ENCODE data around the gene EEF1B2. TPM values are rescaled to one million over a fixed set of nuclear protein-coding genes. Genes with fewer than 3 reads are reported as not detected.
A peak's percentile ranks its signal among the peaks of the same experiment; 100 is the strongest.

The EEF1B2 gene
- total RNA-seq (2021) (596 to 611 TPM (median 603 TPM) in 3 replicates), Bru-seq, nascent RNA (percentile 99 among the genes with signal in this experiment)
- long read RNA-seq, experiment 1, transcript EEF1B2-203 (6 exons, 1,098 nt), result major isoform, 297 of 468 reads
- long read RNA-seq, experiment 1, transcript EEF1B2-201 (7 exons, 844 nt), result minor isoform, 99 of 468 reads
- long read RNA-seq, experiment 1, transcript EEF1B2-202 (7 exons, 880 nt), result minor isoform, 37 of 468 reads
- long read RNA-seq, experiment 1, partial matches to known transcripts, result 19 of 468 reads
- long read RNA-seq, experiment 1, other reads (novel, unspliced or antisense), result 14 of 468 reads
- long read RNA-seq, experiment 2, transcript EEF1B2-203 (6 exons, 1,098 nt), result major isoform, 797 of 981 reads
- long read RNA-seq, experiment 2, transcript EEF1B2-201 (7 exons, 844 nt), result minor isoform, 47 of 981 reads
- long read RNA-seq, experiment 2, transcript EEF1B2-202 (7 exons, 880 nt), result minor isoform, 13 of 981 reads
- long read RNA-seq, experiment 2, transcript EEF1B2-211 (2 exons, 587 nt), result minor isoform, 14 of 981 reads
- long read RNA-seq, experiment 2, partial matches to known transcripts, result 90 of 981 reads
- long read RNA-seq, experiment 2, other reads (novel, unspliced or antisense), result 18 of 981 reads
- long read RNA-seq, experiment 3, transcript EEF1B2-209 (2 exons, 1,025 nt), result minor isoform, 6 of 942 reads
- long read RNA-seq, experiment 3, transcript EEF1B2-201 (7 exons, 844 nt), result minor isoform, 258 of 942 reads
- long read RNA-seq, experiment 3, transcript EEF1B2-202 (7 exons, 880 nt), result minor isoform, 97 of 942 reads
- long read RNA-seq, experiment 3, transcript EEF1B2-203 (6 exons, 1,098 nt), result major isoform, 526 of 942 reads
- long read RNA-seq, experiment 3, partial matches to known transcripts, result 33 of 942 reads
- long read RNA-seq, experiment 3, other reads (novel, unspliced or antisense), result 19 of 942 reads

DNA sequence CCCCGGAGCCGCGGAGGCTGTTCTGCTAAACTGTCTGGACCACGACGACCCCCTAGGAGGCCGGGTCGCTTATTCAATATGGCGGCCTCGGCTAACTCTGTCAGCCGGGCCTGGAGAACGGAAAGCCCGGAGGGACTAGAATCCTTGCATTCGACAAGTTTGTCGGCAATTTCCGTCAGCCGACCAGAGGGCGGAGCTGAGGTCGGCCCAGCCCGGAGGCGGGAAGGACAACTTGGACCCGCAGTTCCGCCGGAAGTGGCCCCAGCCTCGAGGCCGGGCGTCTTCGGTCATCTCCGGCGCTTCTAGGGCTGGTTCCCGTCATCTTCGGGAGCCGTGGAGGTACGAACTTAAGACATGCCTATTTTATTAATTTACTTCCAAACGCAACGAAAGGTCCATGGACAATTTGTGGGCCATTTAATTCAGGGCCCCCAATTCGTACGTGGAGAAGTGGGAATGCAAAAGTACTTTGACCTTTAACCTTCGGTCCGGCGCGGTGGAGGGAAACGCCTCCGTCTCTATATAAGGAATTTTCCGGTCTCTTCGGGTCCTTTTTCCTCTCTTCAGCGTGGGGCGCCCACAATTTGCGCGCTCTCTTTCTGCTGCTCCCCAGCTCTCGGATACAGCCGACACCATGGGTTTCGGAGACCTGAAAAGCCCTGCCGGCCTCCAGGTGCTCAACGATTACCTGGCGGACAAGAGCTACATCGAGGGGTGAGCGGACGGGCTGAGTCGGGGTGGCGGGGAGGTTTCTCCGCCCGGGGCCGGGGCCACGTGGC is at the start of gene EEF1B2, which contains the start of gene NDUFS1:
EEF1B2 (plus strand) TSS at position 550 of the 779 bp plus-strand sequence; CDS start at position 635, 85 bp downstream.
NDUFS1 (minus strand) TSS at position 99 of the 779 bp plus-strand sequence. CDS start 5,766 bp downstream, outside the sequence.
- H3K9me3 Mint-ChIP-seq, result no peaks in the 10 kb centered on the region
- H3K36me3 Mint-ChIP-seq, result peaks cover 41% of the 10 kb centered on the region
- peak; percentile 98 for DNase-seq (ENCODE audit: low spot score)
- ChIA-PET POLR2A (interaction anchor here (0.5 to 1.0 kb wide), 6 partner anchors 61 to 116 kb away, joined by 3 to 4 read pairs (median 3); no protein-coding TSS in a partner anchor), CTCF (interaction anchor here (0.5 to 1.9 kb wide), 4 partner anchors 115 to 233 kb away, joined by 3 to 6 read pairs (median 4); partner anchors contain the start of gene ZDBF2)
- H3K27ac Mint-ChIP-seq, result peak within 1 kb of the TSS; percentile 98
- H3K4me3 Mint-ChIP-seq, result peak within 1 kb of the TSS; percentile 98
- peak; percentile 94 for ATAC-seq
- H3K27me3 Mint-ChIP-seq (ENCODE audit: low read depth), result no peaks in the 10 kb centered on the region
- H3K4me1 Mint-ChIP-seq, result peaks cover 38% of the 10 kb centered on the region
- TF ChIP-seq, protein P1, sequence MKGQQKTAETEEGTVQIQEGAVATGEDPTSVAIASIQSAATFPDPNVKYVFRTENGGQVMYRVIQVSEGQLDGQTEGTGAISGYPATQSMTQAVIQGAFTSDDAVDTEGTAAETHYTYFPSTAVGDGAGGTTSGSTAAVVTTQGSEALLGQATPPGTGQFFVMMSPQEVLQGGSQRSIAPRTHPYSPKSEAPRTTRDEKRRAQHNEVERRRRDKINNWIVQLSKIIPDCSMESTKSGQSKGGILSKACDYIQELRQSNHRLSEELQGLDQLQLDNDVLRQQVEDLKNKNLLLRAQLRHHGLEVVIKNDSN (CRISPR knock-in tag; IDR thresholded peaks at IDR 0.05), result peak; percentile 54
- TF ChIP-seq TEAD4 (CRISPR knock-in tag; IDR thresholded peaks at IDR 0.05) (no peak), PRRX2 (CRISPR knock-in tag; IDR thresholded peaks at IDR 0.05) (no peak), GABPB1 (CRISPR knock-in tag; IDR thresholded peaks at IDR 0.05) (peak; percentile 87), OVOL2 (CRISPR knock-in tag; IDR thresholded peaks at IDR 0.05; ENCODE audit: borderline replicate concordance) (no peak), ETV6 (CRISPR knock-in tag; IDR thresholded peaks at IDR 0.05) (peak; percentile 36; the same call in 1 of the 2 replicates), KAT7 (CRISPR knock-in tag; IDR thresholded peaks at IDR 0.05; ENCODE audit: borderline replicate concordance) (0 out of 2 replicates have a peak, but pooled peaks have one; percentile 83), SP1 (CRISPR knock-in tag; conservative IDR thresholded peaks at IDR 0.05) (peak; percentile 56; the same call in 1 of the 2 replicates), EMX1 (CRISPR knock-in tag; IDR thresholded peaks at IDR 0.05) (no peak), GRHL2 (CRISPR knock-in tag; IDR thresholded peaks at IDR 0.05; ENCODE audit: insufficient replicate concordance, severe bottlenecking) (no peak), NR2C2 (CRISPR knock-in tag; IDR thresholded peaks at IDR 0.05) (peak; percentile 82), SMAD3 (CRISPR knock-in tag; IDR thresholded peaks at IDR 0.05; ENCODE audit: borderline replicate concordance) (0 out of 2 replicates have a peak, but pooled peaks have one; percentile 43), FOXK1 (CRISPR knock-in tag; IDR thresholded peaks at IDR 0.05) (peak; percentile 79), ZNF232 (CRISPR knock-in tag; IDR thresholded peaks at IDR 0.05) (0 out of 2 replicates have a peak, but pooled peaks have one; percentile 47), ZBTB21 (CRISPR knock-in tag; IDR thresholded peaks at IDR 0.05; ENCODE audit: borderline replicate concordance) (no peak), SOX15 (CRISPR knock-in tag; IDR thresholded peaks at IDR 0.05) (no peak), ESRRA (CRISPR knock-in tag; IDR thresholded peaks at IDR 0.05; ENCODE audit: borderline replicate concordance) (0 out of 2 replicates have a peak, but pooled peaks have one; percentile 32), MXD4 (CRISPR knock-in tag; IDR thresholded peaks at IDR 0.05; ENCODE audit: borderline replicate concordance) (no peak), TP53 (CRISPR knock-in tag; IDR thresholded peaks at IDR 0.05) (no peak)
- TF ChIP-seq, protein P2, sequence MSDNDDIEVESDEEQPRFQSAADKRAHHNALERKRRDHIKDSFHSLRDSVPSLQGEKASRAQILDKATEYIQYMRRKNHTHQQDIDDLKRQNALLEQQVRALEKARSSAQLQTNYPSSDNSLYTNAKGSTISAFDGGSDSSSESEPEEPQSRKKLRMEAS (CRISPR knock-in tag; IDR thresholded peaks at IDR 0.05), result peak; percentile 67; the same call in 1 of the 2 replicates
- TF ChIP-seq, protein P3, sequence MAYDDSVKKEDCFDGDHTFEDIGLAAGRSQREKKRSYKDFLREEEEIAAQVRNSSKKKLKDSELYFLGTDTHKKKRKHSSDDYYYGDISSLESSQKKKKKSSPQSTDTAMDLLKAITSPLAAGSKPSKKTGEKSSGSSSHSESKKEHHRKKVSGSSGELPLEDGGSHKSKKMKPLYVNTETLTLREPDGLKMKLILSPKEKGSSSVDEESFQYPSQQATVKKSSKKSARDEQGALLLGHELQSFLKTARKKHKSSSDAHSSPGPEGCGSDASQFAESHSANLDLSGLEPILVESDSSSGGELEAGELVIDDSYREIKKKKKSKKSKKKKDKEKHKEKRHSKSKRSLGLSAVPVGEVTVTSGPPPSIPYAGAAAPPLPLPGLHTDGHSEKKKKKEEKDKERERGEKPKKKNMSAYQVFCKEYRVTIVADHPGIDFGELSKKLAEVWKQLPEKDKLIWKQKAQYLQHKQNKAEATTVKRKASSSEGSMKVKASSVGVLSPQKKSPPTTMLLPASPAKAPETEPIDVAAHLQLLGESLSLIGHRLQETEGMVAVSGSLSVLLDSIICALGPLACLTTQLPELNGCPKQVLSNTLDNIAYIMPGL (CRISPR knock-in tag; IDR thresholded peaks at IDR 0.05), result no peak
- TF ChIP-seq, protein P4, sequence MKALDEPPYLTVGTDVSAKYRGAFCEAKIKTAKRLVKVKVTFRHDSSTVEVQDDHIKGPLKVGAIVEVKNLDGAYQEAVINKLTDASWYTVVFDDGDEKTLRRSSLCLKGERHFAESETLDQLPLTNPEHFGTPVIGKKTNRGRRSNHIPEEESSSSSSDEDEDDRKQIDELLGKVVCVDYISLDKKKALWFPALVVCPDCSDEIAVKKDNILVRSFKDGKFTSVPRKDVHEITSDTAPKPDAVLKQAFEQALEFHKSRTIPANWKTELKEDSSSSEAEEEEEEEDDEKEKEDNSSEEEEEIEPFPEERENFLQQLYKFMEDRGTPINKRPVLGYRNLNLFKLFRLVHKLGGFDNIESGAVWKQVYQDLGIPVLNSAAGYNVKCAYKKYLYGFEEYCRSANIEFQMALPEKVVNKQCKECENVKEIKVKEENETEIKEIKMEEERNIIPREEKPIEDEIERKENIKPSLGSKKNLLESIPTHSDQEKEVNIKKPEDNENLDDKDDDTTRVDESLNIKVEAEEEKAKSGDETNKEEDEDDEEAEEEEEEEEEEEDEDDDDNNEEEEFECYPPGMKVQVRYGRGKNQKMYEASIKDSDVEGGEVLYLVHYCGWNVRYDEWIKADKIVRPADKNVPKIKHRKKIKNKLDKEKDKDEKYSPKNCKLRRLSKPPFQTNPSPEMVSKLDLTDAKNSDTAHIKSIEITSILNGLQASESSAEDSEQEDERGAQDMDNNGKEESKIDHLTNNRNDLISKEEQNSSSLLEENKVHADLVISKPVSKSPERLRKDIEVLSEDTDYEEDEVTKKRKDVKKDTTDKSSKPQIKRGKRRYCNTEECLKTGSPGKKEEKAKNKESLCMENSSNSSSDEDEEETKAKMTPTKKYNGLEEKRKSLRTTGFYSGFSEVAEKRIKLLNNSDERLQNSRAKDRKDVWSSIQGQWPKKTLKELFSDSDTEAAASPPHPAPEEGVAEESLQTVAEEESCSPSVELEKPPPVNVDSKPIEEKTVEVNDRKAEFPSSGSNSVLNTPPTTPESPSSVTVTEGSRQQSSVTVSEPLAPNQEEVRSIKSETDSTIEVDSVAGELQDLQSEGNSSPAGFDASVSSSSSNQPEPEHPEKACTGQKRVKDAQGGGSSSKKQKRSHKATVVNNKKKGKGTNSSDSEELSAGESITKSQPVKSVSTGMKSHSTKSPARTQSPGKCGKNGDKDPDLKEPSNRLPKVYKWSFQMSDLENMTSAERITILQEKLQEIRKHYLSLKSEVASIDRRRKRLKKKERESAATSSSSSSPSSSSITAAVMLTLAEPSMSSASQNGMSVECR (CRISPR knock-in tag; IDR thresholded peaks at IDR 0.05; ENCODE audit: borderline replicate concordance), result 0 out of 2 replicates have a peak, but pooled peaks have one; percentile 10
- TF ChIP-seq, protein P5, sequence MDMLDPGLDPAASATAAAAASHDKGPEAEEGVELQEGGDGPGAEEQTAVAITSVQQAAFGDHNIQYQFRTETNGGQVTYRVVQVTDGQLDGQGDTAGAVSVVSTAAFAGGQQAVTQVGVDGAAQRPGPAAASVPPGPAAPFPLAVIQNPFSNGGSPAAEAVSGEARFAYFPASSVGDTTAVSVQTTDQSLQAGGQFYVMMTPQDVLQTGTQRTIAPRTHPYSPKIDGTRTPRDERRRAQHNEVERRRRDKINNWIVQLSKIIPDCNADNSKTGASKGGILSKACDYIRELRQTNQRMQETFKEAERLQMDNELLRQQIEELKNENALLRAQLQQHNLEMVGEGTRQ (CRISPR knock-in tag; IDR thresholded peaks at IDR 0.05), result peak; percentile 56
- TF ChIP-seq, protein P6, sequence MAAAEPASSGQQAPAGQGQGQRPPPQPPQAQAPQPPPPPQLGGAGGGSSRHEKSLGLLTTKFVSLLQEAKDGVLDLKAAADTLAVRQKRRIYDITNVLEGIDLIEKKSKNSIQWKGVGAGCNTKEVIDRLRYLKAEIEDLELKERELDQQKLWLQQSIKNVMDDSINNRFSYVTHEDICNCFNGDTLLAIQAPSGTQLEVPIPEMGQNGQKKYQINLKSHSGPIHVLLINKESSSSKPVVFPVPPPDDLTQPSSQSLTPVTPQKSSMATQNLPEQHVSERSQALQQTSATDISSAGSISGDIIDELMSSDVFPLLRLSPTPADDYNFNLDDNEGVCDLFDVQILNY (CRISPR knock-in tag; IDR thresholded peaks at IDR 0.05), result peak; percentile 94

Measured in WTC11 (cell line).